ENCODE measurements around the gene IL36A.

GRCh38 chr2:113021312-113021711 lies 16.1 kb downstream of the IL36A start:
- TF ChIP-seq SUZ12 (IDR thresholded peaks at IDR 0.05; ENCODE audit: extremely low read depth, insufficient read depth, insufficient read length) (no peak), ZNF274 (IDR thresholded peaks at IDR 0.05; ENCODE audit: low read depth, low read length) (no peak), YY1 (IDR thresholded peaks at IDR 0.05; ENCODE audit: insufficient read depth, insufficient read length) (no peak)

Measured in NT2/D1 (cell line).